Measurements from ENCODE around the gene RAX. TPM values are rescaled to one million over a fixed set of nuclear protein-coding genes. Genes with fewer than 3 reads are reported as not detected.

Gene RAX
- total RNA-seq (not detected), polyA plus RNA-seq (ENCODE audit: insufficient read depth in 1 of 8, insufficient read length in 8 of 8, low replicate concordance in 1 of 8) (under 1 TPM in 1 of 8 donors, not detected in 7; 0.13 TPM)
- long read RNA-seq, donor 1: 0 reads
- long read RNA-seq, donor 2: 0 reads
- long read RNA-seq, donor 3: 0 reads
- long read RNA-seq, donor 4: 0 reads
- long read RNA-seq, donor 5: 0 reads
- long read RNA-seq, donor 6: 0 reads
- long read RNA-seq, donor 7: 0 reads
- long read RNA-seq, donor 8: 0 reads
- long read RNA-seq, donor 9: 0 reads
- long read RNA-seq, donor 10: 0 reads
- long read RNA-seq, donor 11: 0 reads

- Histone ChIP-seq H3K4me1 (ENCODE audit: control insufficient read depth, insufficient read depth, low read length) (peaks cover 28% of the 10 kb centered on the region), H3K27me3 (ENCODE audit: control insufficient read depth, insufficient read depth, low read length) (peaks cover 84% of the 10 kb centered on the region), H3K27ac (ENCODE audit: low read length) (no peak within 1 kb of the TSS), H3K9me3 (replicated peaks; ENCODE audit: control insufficient read depth, low read depth, low read length) (no peaks in the 10 kb centered on the region), H3K36me3 (ENCODE audit: control insufficient read depth, insufficient read depth, low read length) (no peaks in the 10 kb centered on the region), H3K4me3 (ENCODE audit: low read length) (peak within 1 kb of the TSS; percentile 5)
- no peak for DNase-seq
- under 1% methylated on average over 77 of the region's 88 CpGs for WGBS (ENCODE audit: insufficient coverage)
Measured at GRCh38 chr18:59272891-59273758, at the start of gene RAX. Gene RAX, minus strand, starts transcription at chr18:59273454. Its CDS starts 248 bp downstream, at chr18:59273206.

- H3K9me3 ChIP-seq (replicated peaks; ENCODE audit: control insufficient read depth, low read depth, low read length): no peaks in the 10 kb centered on the region
Measured at GRCh38 chr18:59318460-59319050, 45.3 kb upstream of the RAX start, which contains the start of gene CPLX4. Gene CPLX4, minus strand, starts transcription at chr18:59318649. Its CDS starts 187 bp downstream, at chr18:59318462.

GRCh38 chr18:59311631-59312030 lies 38.4 kb upstream of the RAX start:
- no peak for DNase-seq

More at GRCh38 chr18:59318460-59319050, 45.3 kb upstream of the RAX start, which contains the start of gene CPLX4:
- DNase-seq: no peak
- H3K4me3 ChIP-seq (ENCODE audit: low read length): no peak within 1 kb of the TSS
- no CpG with 5 or more reads among the region's 4 CpGs for WGBS (ENCODE audit: insufficient coverage)
- no peaks in the 10 kb centered on the region for H3K36me3 ChIP-seq (ENCODE audit: control insufficient read depth, insufficient read depth, low read length)
- no peak within 1 kb of the TSS for H3K27ac ChIP-seq (ENCODE audit: low read length)
- H3K4me1 ChIP-seq (ENCODE audit: control insufficient read depth, insufficient read depth, low read length): no peaks in the 10 kb centered on the region
- no peaks in the 10 kb centered on the region for H3K27me3 ChIP-seq (ENCODE audit: control insufficient read depth, insufficient read depth, low read length)

GRCh38 chr18:59308938-59309260 lies 35.6 kb upstream of the RAX start:
- Histone ChIP-seq H3K4me1 (ENCODE audit: control insufficient read depth, insufficient read depth, low read length) (peaks cover 7% of the 10 kb centered on the region), H3K27me3 (ENCODE audit: control insufficient read depth, insufficient read depth, low read length) (peaks cover 31% of the 10 kb centered on the region), H3K27ac (ENCODE audit: low read length) (no peak overlapping the region), H3K36me3 (ENCODE audit: control insufficient read depth, insufficient read depth, low read length) (no peaks in the 10 kb centered on the region), H3K9me3 (replicated peaks; ENCODE audit: control insufficient read depth, low read depth, low read length) (no peaks in the 10 kb centered on the region), H3K4me3 (ENCODE audit: low read length) (peak overlapping the region; percentile 18)
- DNase-seq: no peak
- WGBS (ENCODE audit: insufficient coverage): 29% methylated on average over 1 of the region's 5 CpGs

More at GRCh38 chr18:59311631-59312030, 38.4 kb upstream of the RAX start:
- peaks cover 25% of the 10 kb centered on the region for H3K27me3 ChIP-seq (ENCODE audit: control insufficient read depth, insufficient read depth, low read length)
- H3K9me3 ChIP-seq (replicated peaks; ENCODE audit: control insufficient read depth, low read depth, low read length): no peaks in the 10 kb centered on the region
- WGBS (ENCODE audit: insufficient coverage): no CpG with 5 or more reads among the region's 7 CpGs
- H3K4me1 ChIP-seq (ENCODE audit: control insufficient read depth, insufficient read depth, low read length): peaks cover 7% of the 10 kb centered on the region
- no peaks in the 10 kb centered on the region for H3K36me3 ChIP-seq (ENCODE audit: control insufficient read depth, insufficient read depth, low read length)
- H3K4me3 ChIP-seq (ENCODE audit: low read length): no peak overlapping the region
- no peak overlapping the region for H3K27ac ChIP-seq (ENCODE audit: low read length)

GRCh38 chr18:59308248-59308937 lies 35.1 kb upstream of the RAX start:
- Histone ChIP-seq H3K4me1 (ENCODE audit: control insufficient read depth, insufficient read depth, low read length) (peaks cover 7% of the 10 kb centered on the region), H3K4me3 (ENCODE audit: low read length) (peak overlapping the region; percentile 18), H3K27ac (ENCODE audit: low read length) (no peak overlapping the region), H3K27me3 (ENCODE audit: control insufficient read depth, insufficient read depth, low read length) (peaks cover 35% of the 10 kb centered on the region), H3K9me3 (replicated peaks; ENCODE audit: control insufficient read depth, low read depth, low read length) (no peaks in the 10 kb centered on the region), H3K36me3 (ENCODE audit: control insufficient read depth, insufficient read depth, low read length) (no peaks in the 10 kb centered on the region)
- 2% methylated on average over 36 of the region's 46 CpGs for whole genome bisulfite sequencing (ENCODE audit: insufficient coverage)
- DNase-seq: peak; percentile 85

GRCh38 chr18:59306640-59307039 lies 33.4 kb upstream of the RAX start:
- 83% methylated on average over 4 of the region's 6 CpGs for WGBS (ENCODE audit: insufficient coverage)
- DNase-seq: no peak
- H3K36me3 ChIP-seq (ENCODE audit: control insufficient read depth, insufficient read depth, low read length): no peaks in the 10 kb centered on the region
- no peak overlapping the region for H3K4me3 ChIP-seq (ENCODE audit: low read length)
- peaks cover 33% of the 10 kb centered on the region for H3K27me3 ChIP-seq (ENCODE audit: control insufficient read depth, insufficient read depth, low read length)
- H3K4me1 ChIP-seq (ENCODE audit: control insufficient read depth, insufficient read depth, low read length): peaks cover 7% of the 10 kb centered on the region
- H3K9me3 ChIP-seq (replicated peaks; ENCODE audit: control insufficient read depth, low read depth, low read length): no peaks in the 10 kb centered on the region
- H3K27ac ChIP-seq (ENCODE audit: low read length): no peak overlapping the region

- Histone ChIP-seq H3K36me3 (ENCODE audit: control insufficient read depth, insufficient read depth, low read length) (no peaks in the 10 kb centered on the region), H3K4me3 (ENCODE audit: low read length) (no peak overlapping the region), H3K27me3 (ENCODE audit: control insufficient read depth, insufficient read depth, low read length) (peaks cover 31% of the 10 kb centered on the region), H3K9me3 (replicated peaks; ENCODE audit: control insufficient read depth, low read depth, low read length) (no peaks in the 10 kb centered on the region), H3K27ac (ENCODE audit: low read length) (no peak overlapping the region), H3K4me1 (ENCODE audit: control insufficient read depth, insufficient read depth, low read length) (peaks cover 7% of the 10 kb centered on the region)
- WGBS (ENCODE audit: insufficient coverage): 62% methylated on average over 3 of the region's 4 CpGs
- DNase-seq: no peak
Measured at GRCh38 chr18:59305295-59305694, 32.0 kb upstream of the RAX start.

- Histone ChIP-seq H3K36me3 (ENCODE audit: control insufficient read depth, insufficient read depth, low read length) (no peaks in the 10 kb centered on the region), H3K4me1 (ENCODE audit: control insufficient read depth, insufficient read depth, low read length) (peaks cover 5% of the 10 kb centered on the region), H3K9me3 (replicated peaks; ENCODE audit: control insufficient read depth, low read depth, low read length) (no peaks in the 10 kb centered on the region), H3K27me3 (ENCODE audit: control insufficient read depth, insufficient read depth, low read length) (peaks cover 31% of the 10 kb centered on the region), H3K27ac (ENCODE audit: low read length) (no peak overlapping the region), H3K4me3 (ENCODE audit: low read length) (no peak overlapping the region)
- DNase-seq: no peak
- 90% methylated on average over 2 of the region's 9 CpGs for whole genome bisulfite sequencing (ENCODE audit: insufficient coverage)
Measured at GRCh38 chr18:59303656-59304195, 30.5 kb upstream of the RAX start.

GRCh38 chr18:59303006-59303405 lies 29.8 kb upstream of the RAX start:
- no peaks in the 10 kb centered on the region for H3K9me3 ChIP-seq (replicated peaks; ENCODE audit: control insufficient read depth, low read depth, low read length)
- WGBS (ENCODE audit: insufficient coverage): no CpG with 5 or more reads among the region's 2 CpGs
- H3K36me3 ChIP-seq (ENCODE audit: control insufficient read depth, insufficient read depth, low read length): no peaks in the 10 kb centered on the region
- DNase-seq: no peak
- peaks cover under 1% of the 10 kb centered on the region for H3K4me1 ChIP-seq (ENCODE audit: control insufficient read depth, insufficient read depth, low read length)
- peaks cover 28% of the 10 kb centered on the region for H3K27me3 ChIP-seq (ENCODE audit: control insufficient read depth, insufficient read depth, low read length)
- H3K4me3 ChIP-seq (ENCODE audit: low read length): no peak overlapping the region
- no peak overlapping the region for H3K27ac ChIP-seq (ENCODE audit: low read length)

Data from muscle of leg (tissue), 16 donors.